Astrocyte (in vitro differentiated cells and primary cell): Measurements from ENCODE around the gene DLD. TPM values are rescaled to one million over a fixed set of nuclear protein-coding genes. Genes with fewer than 3 reads are reported as not detected.
"Not testable (repeated sequence)": the region's sequence is repeated elsewhere in the genome, so short reads cannot be mapped to it uniquely, and the experiment has no call there.

Source experiments
- DNase-seq: peaks from one replicate; pipeline ENCODE4 v3.0.0-alpha.2; 2010; ENCODE audit warnings: low read depth
- FAIRE-seq: peaks from 2 replicates; lab custom pipeline; 2011; peaks lifted over from hg19 to GRCh38; lab: Jason Lieb, UNC
- H2AFZ ChIP-seq: 2 replicates; pipeline ENCODE4 v1.6.0; 2012; ENCODE audit warnings: low read depth, low read length, inconsistent platforms
- H3K27ac ChIP-seq: 2 replicates; pipeline ENCODE4 v1.5.1; 2011; ENCODE audit warnings: low read depth, low read length, inconsistent platforms
- H3K27me3 ChIP-seq: 2 replicates; pipeline ENCODE4 v1.6.0; 2011; ENCODE audit warnings: low read length, inconsistent platforms; ENCODE audit not compliant: insufficient read depth
- H3K36me3 ChIP-seq: 2 replicates; pipeline ENCODE4 v1.5.1; 2011; ENCODE audit warnings: low read length, inconsistent platforms; ENCODE audit not compliant: insufficient read depth
- H3K4me1 ChIP-seq: 2 replicates; pipeline ENCODE4 v1.5.1; 2011; ENCODE audit warnings: low read length, inconsistent platforms; ENCODE audit not compliant: insufficient read depth
- H3K4me2 ChIP-seq: 2 replicates; pipeline ENCODE4 v1.6.0; 2012; ENCODE audit warnings: low read length, inconsistent platforms
- H3K4me3 ChIP-seq: 2 replicates; pipeline ENCODE4 v1.5.1; 2011; ENCODE audit warnings: low read depth, mild to moderate bottlenecking, low read length, inconsistent platforms; ENCODE audit not compliant: insufficient read depth
- H3K79me2 ChIP-seq: 2 replicates; pipeline ENCODE4 v1.6.0; 2012; ENCODE audit warnings: mild to moderate bottlenecking, low read length, inconsistent platforms; ENCODE audit not compliant: insufficient read depth
- H3K9ac ChIP-seq: 2 replicates; pipeline ENCODE4 v1.6.0; 2012; ENCODE audit warnings: mild to moderate bottlenecking, low read length, inconsistent platforms
- H3K9me3 ChIP-seq: 2 replicates; pipeline ENCODE4 v1.5.1; 2012; ENCODE audit warnings: low read depth, mild to moderate bottlenecking, low read length, inconsistent platforms; ENCODE audit not compliant: insufficient read depth
- H4K20me1 ChIP-seq: 2 replicates; pipeline ENCODE4 v1.6.0; 2012; ENCODE audit warnings: low read length, inconsistent platforms; ENCODE audit not compliant: insufficient read depth
- H3K27ac Mint-ChIP-seq: one replicate; pipeline ENCODE4 v1.8.0; 2021; ENCODE audit warnings: mild to moderate bottlenecking, mixed read lengths; ENCODE audit not compliant: unreplicated experiment
- H3K27me3 Mint-ChIP-seq: one replicate; pipeline ENCODE4 v1.8.0; 2021; ENCODE audit warnings: low read depth, mixed read lengths; ENCODE audit not compliant: unreplicated experiment
- H3K36me3 Mint-ChIP-seq: one replicate; pipeline ENCODE4 v1.8.0; 2021; ENCODE audit warnings: low read depth, mixed read lengths; ENCODE audit not compliant: unreplicated experiment
- H3K4me1 Mint-ChIP-seq: one replicate; pipeline ENCODE4 v1.8.0; 2021; ENCODE audit warnings: low read depth, mixed read lengths; ENCODE audit not compliant: unreplicated experiment
- H3K4me3 Mint-ChIP-seq: one replicate; pipeline ENCODE4 v1.8.0; 2021; ENCODE audit warnings: mild to moderate bottlenecking, moderate library complexity, mixed read lengths; ENCODE audit not compliant: unreplicated experiment
- H3K9me3 Mint-ChIP-seq: one replicate; pipeline ENCODE4 v1.8.0; 2021; ENCODE audit warnings: mild to moderate bottlenecking, mixed read lengths; ENCODE audit not compliant: unreplicated experiment
- EZH2 ChIP-seq: IDR thresholded peaks from 2 replicates; pipeline ENCODE4 v1.6.1; 2012; ENCODE audit warnings: mild to moderate bottlenecking, low read length, inconsistent platforms; ENCODE audit not compliant: insufficient read depth
- total RNA-seq: library from RNA; stranded (reverse); gene quantifications from 2 replicates; pipeline ENCODE4 v1.2.1, GENCODE V29; 2021
- TF ChIP-seq, protein P1 (sequence below): IDR thresholded peaks from 2 replicates; pipeline ENCODE4 v1.5.1; 2011; ENCODE audit warnings: low read depth, mild to moderate bottlenecking, inconsistent platforms, low read length, moderate library complexity; ENCODE audit not compliant: insufficient read depth

DLD gene
- total RNA-seq, 1 donor from 2014 or later, result 73.1 TPM

DNA sequence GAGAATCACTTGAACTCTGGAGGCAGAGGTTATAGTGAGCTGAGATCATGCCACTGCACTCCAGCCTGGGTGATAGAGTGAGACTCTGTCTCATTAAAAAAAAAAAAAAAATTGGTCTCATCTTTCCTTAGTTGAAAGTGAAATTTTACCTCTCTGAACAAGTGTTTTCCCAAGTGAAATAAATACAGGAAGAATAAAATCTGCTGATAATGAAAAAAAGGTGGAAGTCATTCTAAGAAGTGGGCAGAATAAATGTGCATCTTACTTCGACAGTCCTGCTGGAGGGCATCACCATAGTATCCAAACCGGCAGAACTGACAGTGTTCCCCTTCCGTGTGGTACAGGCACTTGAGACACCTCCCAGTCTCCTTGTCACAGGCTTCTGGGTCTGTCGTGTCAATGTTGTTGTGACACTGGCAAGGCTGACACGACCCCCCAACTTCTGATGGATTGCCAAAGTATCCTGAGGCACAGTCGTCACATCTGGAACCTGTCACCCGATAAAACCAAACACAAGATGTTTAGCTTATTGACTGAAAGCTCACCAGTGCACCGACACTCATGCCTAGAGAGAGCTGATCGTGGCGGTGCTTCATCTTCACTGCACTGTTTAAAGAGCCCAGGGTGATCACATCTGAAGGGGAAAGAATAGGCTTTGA lies 62.4 kb downstream of the DLD start:
- no peaks in the 10 kb centered on the region for H3K27me3 ChIP-seq
- H3K79me2 ChIP-seq, result peaks cover 17% of the 10 kb centered on the region
- Mint-ChIP-seq H3K36me3 (peaks cover 40% of the 10 kb centered on the region), H3K27me3 (no peaks in the 10 kb centered on the region), H3K27ac (peak overlapping the region; percentile 21), H3K9me3 (no peaks in the 10 kb centered on the region), H3K4me1 (peaks cover 37% of the 10 kb centered on the region), H3K4me3 (peak overlapping the region; percentile 47)
- TF ChIP-seq EZH2, result no peak
- TF ChIP-seq, protein P1, sequence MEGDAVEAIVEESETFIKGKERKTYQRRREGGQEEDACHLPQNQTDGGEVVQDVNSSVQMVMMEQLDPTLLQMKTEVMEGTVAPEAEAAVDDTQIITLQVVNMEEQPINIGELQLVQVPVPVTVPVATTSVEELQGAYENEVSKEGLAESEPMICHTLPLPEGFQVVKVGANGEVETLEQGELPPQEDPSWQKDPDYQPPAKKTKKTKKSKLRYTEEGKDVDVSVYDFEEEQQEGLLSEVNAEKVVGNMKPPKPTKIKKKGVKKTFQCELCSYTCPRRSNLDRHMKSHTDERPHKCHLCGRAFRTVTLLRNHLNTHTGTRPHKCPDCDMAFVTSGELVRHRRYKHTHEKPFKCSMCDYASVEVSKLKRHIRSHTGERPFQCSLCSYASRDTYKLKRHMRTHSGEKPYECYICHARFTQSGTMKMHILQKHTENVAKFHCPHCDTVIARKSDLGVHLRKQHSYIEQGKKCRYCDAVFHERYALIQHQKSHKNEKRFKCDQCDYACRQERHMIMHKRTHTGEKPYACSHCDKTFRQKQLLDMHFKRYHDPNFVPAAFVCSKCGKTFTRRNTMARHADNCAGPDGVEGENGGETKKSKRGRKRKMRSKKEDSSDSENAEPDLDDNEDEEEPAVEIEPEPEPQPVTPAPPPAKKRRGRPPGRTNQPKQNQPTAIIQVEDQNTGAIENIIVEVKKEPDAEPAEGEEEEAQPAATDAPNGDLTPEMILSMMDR, result no peak
- no peak for FAIRE-seq
- H3K9ac ChIP-seq, result peak overlapping the region; percentile 35
- DNase-seq, result no peak
- H3K4me2 ChIP-seq, result peak overlapping the region; percentile 57
- H3K36me3 ChIP-seq, result peaks cover 73% of the 10 kb centered on the region
- H4K20me1 ChIP-seq, result peaks cover 54% of the 10 kb centered on the region
- peak overlapping the region; percentile 19 for H3K27ac ChIP-seq
- H2AFZ ChIP-seq, result no peak overlapping the region
- H3K4me1 ChIP-seq, result peaks cover 56% of the 10 kb centered on the region
- H3K4me3 ChIP-seq, result no peak overlapping the region
- no peaks in the 10 kb centered on the region for H3K9me3 ChIP-seq

DNA sequence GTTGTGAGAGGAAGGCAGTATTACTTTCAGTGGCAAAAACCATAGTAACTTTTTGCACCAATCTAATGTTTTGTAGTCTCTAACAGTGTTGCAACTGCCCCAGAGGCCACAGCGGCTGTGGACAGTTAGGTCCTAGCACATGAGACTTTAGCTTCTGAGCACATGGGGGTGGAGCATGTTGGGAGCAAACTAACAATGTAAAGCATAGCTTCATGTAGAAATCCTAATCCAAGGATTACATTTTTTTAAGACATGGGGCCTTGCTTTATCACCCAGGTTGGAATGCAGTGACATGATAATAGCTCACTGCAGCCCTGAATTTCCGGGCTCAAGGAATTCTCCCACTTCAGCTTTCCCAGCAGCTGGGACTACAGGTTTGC lies 62.9 kb downstream of the DLD start:
- H3K4me2 ChIP-seq, result peak overlapping the region; percentile 57
- H3K36me3 ChIP-seq, result peaks cover 75% of the 10 kb centered on the region
- peak overlapping the region; percentile 21 for H3K27ac Mint-ChIP-seq
- peaks cover 53% of the 10 kb centered on the region for H3K4me1 ChIP-seq
- peak overlapping the region; percentile 19 for H3K27ac ChIP-seq
- H3K27me3 Mint-ChIP-seq, result no peaks in the 10 kb centered on the region
- H2AFZ ChIP-seq, result no peak overlapping the region
- TF ChIP-seq EZH2, result no peak
- TF ChIP-seq, protein P1, result no peak
- H4K20me1 ChIP-seq, result peaks cover 55% of the 10 kb centered on the region
- no peak overlapping the region for H3K4me3 ChIP-seq
- no peak overlapping the region for H3K4me3 Mint-ChIP-seq
- peaks cover 17% of the 10 kb centered on the region for H3K79me2 ChIP-seq
- no peaks in the 10 kb centered on the region for H3K9me3 Mint-ChIP-seq
- H3K9me3 ChIP-seq, result no peaks in the 10 kb centered on the region
- peaks cover 37% of the 10 kb centered on the region for H3K36me3 Mint-ChIP-seq
- H3K9ac ChIP-seq, result peak overlapping the region; percentile 35
- DNase-seq (no peak), FAIRE-seq (no peak)
- H3K27me3 ChIP-seq, result no peaks in the 10 kb centered on the region
- peaks cover 41% of the 10 kb centered on the region for H3K4me1 Mint-ChIP-seq

DNA sequence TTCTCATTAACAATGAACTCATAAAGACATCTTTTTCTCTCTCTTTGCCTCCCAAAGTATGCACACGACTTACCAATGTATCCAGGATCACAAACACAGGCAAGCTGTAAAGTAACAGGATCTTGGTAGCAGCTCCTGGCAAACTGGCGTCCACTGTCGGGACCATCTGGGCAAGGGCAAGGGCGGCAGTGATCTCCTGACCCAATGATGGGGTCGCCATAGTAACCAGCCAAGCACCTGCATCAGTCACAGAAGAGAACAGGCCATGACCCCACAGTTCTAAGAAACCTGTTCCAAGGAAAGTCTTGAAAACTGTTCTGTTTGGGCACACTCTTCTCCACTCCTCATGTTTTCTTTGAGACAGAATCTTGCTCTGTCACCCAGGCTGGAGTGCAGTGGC lies 64.4 kb downstream of the DLD start:
- Mint-ChIP-seq H3K36me3 (peaks cover 45% of the 10 kb centered on the region), H3K27ac (no peak overlapping the region), H3K4me3 (no peak overlapping the region), H3K27me3 (no peaks in the 10 kb centered on the region), H3K9me3 (no peaks in the 10 kb centered on the region), H3K4me1 (peaks cover 34% of the 10 kb centered on the region)
- peaks cover 26% of the 10 kb centered on the region for H3K79me2 ChIP-seq
- no peak overlapping the region for H3K9ac ChIP-seq
- H3K4me2 ChIP-seq, result no peak overlapping the region
- H3K27ac ChIP-seq, result no peak overlapping the region
- TF ChIP-seq, protein P1, result no peak
- TF ChIP-seq EZH2, result no peak
- FAIRE-seq (no peak), DNase-seq (no peak)
- H3K4me3 ChIP-seq, result no peak overlapping the region
- no peaks in the 10 kb centered on the region for H3K9me3 ChIP-seq
- no peaks in the 10 kb centered on the region for H3K27me3 ChIP-seq
- H3K36me3 ChIP-seq, result peaks cover 86% of the 10 kb centered on the region
- H4K20me1 ChIP-seq, result peaks cover 70% of the 10 kb centered on the region
- peaks cover 48% of the 10 kb centered on the region for H3K4me1 ChIP-seq
- no peak overlapping the region for H2AFZ ChIP-seq

DNA sequence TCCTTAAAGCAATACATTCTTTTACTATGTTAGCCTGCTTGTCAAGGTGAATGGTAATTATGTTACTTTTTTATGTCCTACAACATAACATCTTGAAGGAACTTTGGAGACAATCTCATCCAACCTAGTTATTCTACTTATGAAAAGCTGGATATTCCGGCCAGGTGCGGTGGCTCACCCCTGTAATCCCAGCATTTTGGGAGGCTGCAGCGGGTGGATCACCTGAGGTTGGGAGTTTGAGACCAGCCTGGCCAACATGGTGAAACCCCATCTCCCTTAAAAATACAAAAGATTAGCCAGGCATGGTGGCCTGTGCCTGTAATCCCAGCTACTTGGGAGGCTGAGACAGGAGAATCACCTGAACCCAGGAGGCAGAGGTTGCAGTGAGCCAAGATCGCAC lies 66.0 kb downstream of the DLD start:
- not testable (repeated sequence) for FAIRE-seq, H3K4me2 ChIP-seq, H3K4me3 ChIP-seq, H3K9me3 Mint-ChIP-seq, DNase-seq, H3K27me3 ChIP-seq, H3K9me3 ChIP-seq, H3K27ac Mint-ChIP-seq, H3K27me3 Mint-ChIP-seq, H3K4me3 Mint-ChIP-seq, H3K9ac ChIP-seq, H2AFZ ChIP-seq, H3K27ac ChIP-seq
- peaks cover 30% of the 10 kb centered on the region for H3K4me1 Mint-ChIP-seq
- Histone ChIP-seq H3K79me2 (peaks cover 39% of the 10 kb centered on the region), H3K4me1 (peaks cover 32% of the 10 kb centered on the region), H3K36me3 (peaks cover 86% of the 10 kb centered on the region), H4K20me1 (peaks cover 80% of the 10 kb centered on the region)
- peaks cover 51% of the 10 kb centered on the region for H3K36me3 Mint-ChIP-seq
